NK-92 (cell line): ENCODE measurements around the gene WNT8B.
A peak's percentile ranks its signal among the peaks of the same experiment; 100 is the strongest.

Source experiments
- DNase-seq: peaks from one replicate; lab custom pipeline; 2025; ENCODE audit not compliant: unreplicated experiment; lab: John Stamatoyannopoulos, UW

WNT8B gene, protein sequence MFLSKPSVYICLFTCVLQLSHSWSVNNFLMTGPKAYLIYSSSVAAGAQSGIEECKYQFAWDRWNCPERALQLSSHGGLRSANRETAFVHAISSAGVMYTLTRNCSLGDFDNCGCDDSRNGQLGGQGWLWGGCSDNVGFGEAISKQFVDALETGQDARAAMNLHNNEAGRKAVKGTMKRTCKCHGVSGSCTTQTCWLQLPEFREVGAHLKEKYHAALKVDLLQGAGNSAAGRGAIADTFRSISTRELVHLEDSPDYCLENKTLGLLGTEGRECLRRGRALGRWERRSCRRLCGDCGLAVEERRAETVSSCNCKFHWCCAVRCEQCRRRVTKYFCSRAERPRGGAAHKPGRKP

DNA sequence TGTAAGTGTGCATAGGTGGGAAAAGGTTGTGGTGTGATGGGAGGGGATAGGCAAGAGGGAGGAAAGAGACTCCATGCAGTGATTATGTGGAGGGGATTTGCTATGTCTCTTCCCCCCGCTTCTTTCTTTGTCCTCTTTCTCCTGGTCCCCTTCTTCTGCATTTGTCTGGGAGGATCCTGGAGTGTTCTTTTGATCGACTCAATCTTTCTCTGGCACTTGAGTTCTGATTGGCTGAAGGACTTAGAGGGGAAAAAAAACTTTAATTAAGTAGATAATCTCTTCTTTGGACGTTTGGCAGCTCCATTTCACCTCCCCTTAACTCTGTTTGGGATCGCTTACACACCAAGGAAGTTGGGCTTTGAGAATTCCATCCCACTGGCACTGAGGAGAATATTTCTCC lies at the start of gene WNT8B:
TSS of gene WNT8B (plus strand) at position 301 of the 400 bp plus-strand sequence. CDS start 160 bp downstream, outside the sequence.
- no peak for DNase-seq

DNA sequence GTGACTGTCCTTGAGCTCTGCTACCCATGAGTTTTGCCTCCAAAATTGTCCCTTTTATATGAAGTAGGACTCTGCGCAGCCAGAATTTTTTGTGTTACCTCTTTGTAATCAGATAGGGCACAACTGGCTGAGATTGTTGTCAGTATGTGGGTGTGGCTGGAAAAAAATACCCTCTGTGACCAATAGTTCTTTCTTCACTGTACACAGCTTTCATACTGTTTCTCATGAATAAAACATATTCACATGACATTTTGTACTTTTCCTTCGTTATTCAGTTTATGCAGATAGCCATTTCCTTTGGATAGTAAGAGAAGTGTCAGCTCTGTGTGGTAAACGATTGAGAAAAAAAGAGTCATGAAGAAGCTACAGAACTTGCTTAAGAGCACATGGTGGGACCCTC lies 49.6 kb upstream of the WNT8B start:
- no peak for DNase-seq

GRCh38 chr10:100419911-100420449 lies 42.8 kb upstream of the WNT8B start:
- DNase-seq = no peak

- DNase-seq = no peak
Observed at GRCh38 chr10:100427374-100427773, 35.4 kb upstream of the WNT8B start.

GRCh38 chr10:100433253-100434240 lies 29.3 kb upstream of the WNT8B start:
- DNase-seq = peak; percentile 52

DNA sequence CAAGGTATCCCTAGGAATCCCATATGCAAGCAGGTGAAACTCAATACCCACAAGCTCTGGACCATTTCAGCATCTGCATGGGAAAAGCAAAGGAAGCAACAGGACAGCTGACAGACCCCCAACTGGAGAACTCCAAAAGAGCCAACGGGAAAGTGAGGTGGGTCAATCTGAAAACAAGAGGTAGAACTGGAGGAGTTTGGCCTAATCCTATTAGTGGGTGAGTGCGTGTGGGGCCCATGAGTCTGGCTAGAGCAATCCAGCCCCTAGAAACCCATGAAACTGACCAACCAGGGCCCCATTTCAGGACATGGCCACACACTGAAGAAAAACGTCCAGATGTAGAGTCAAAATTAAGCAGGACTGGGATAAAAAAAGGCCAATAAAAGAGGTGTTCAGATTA lies 26.6 kb upstream of the WNT8B start:
- DNase-seq = no peak

- DNase-seq = no peak
Observed at GRCh38 chr10:100438674-100439315, 24.0 kb upstream of the WNT8B start.

- DNase-seq = no peak
Observed at GRCh38 chr10:100442548-100442947, 20.3 kb upstream of the WNT8B start.

DNA sequence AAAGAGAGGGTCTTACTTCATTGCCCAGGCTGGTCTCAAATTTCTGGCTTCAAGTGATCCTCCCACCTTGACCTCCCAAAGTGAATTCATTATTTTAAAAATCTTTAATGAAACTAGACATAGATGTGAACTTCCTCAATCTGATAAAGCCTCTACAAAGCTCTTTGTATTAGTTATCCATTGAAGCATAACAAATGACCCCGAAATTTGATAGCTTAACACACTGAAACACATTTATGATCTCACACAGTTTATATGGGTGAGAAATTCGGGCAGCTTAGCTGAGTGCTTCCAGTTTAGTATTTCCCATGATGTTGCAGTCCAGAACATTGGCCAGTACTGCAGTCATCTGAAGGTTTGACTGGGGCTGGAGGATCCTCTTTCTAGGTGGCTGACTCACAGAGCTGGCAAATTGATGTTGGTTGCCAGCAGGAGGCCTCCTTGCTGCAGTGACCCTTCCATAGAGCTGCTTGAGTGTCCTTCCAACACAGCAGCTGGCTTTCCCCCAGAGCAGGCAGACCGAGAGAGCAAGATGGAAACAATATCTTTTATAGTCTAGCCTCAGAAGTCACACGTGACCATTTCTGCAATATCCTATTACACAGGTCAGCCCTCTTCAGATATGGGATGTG lies 16.6 kb upstream of the WNT8B start:
- no peak for DNase-seq

DNA sequence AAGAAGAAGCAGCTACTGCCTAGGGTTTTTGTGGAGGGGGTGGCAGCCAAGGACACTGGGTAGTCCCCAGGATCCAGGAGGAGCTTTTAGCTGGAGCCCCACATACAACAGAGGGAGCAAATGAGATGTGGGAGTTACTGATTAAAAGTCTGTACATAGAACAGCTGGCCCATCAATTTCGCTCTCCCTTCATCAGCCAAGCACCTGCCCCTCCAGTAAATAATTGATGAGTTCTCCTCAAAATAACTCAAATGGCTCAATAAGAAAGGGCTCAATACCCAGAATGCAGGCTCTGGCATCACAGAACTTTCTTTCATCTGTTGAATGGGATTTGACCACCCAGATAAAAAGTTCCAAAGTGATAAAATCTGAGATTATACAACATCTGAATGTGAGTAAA lies 15.1 kb upstream of the WNT8B start:
- DNase-seq = no peak

DNA sequence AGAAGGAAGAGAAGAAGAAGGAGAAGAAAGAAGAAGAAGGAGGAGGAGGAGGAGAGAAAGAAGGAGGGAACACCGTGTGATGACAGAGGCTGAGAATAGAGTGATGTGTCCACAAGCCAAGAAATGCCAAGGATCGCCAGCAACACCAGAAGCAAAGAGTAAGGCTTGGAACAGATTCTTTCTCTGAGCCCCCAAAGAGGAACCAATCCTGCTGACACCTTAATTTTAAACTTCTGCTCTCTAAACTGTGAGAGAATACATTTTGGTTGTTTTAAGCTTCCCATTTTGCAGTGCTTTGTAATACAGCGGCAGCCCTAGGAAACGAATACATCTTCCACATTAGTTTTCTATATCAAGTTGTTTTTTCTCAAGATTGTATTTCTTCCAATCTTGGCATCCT lies 13.9 kb upstream of the WNT8B start:
- DNase-seq = no peak

DNA sequence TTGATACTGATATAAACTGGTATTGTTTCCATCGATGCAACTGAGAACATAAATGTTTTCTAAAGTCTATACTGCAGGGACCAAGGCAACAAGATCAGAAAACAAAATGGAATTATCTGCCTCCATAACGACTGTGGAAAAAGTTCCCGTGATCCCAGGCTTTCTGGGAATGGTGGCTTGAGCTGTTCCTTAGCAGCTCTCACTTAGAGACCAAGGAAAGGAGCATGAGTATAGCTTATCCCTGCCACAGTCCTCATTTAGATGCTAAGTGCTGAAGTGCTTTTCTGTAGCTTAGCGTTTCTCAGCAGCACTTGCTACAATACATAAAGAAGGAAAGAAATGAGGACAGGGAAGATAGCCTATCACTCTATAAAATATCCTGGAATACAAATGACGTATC lies 5.5 kb downstream of the WNT8B start:
- no peak for DNase-seq

DNA sequence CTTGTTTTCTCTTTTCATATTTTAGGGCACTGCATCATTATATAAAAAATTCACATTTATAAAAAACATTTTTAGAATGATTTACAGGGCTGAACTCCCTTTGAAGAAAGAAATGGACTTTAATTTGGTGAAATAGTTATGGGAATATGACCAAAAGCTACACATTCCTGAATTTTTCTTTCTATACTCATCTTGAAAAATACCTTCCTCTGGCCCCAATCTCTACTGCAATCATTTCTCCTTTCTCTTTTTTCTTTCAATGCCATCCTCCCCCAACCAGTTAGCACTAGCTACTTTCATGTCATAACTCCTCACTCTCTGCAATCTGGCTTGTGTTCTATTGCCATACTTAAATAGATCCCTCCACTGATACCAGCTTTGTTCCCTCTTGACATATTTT lies 6.2 kb downstream of the WNT8B start:
- DNase-seq = no peak

DNA sequence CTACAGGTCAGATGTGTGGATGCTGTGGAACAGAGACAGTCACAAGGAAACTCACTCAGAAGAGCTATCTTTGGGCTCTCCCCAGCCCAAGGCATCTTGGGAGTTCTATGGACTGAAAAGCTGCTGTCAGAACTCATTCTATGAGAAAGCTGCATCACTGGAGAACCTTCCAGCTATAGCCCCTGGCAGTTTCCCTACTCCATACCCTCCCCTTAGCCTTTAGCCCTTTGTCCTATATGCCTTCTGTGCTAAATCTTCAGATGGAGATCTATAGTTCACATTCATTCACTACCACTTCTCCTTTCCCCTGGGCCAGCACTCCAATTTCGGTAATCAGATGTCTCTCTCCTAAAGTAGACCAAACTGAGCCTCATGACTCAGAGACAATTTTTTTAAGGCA lies 6.9 kb downstream of the WNT8B start:
- no peak for DNase-seq

- DNase-seq = no peak
Observed at GRCh38 chr10:100470367-100470766, 7.6 kb downstream of the WNT8B start.

- DNase-seq = no peak
Observed at GRCh38 chr10:100477970-100478369, 15.2 kb downstream of the WNT8B start.

DNA sequence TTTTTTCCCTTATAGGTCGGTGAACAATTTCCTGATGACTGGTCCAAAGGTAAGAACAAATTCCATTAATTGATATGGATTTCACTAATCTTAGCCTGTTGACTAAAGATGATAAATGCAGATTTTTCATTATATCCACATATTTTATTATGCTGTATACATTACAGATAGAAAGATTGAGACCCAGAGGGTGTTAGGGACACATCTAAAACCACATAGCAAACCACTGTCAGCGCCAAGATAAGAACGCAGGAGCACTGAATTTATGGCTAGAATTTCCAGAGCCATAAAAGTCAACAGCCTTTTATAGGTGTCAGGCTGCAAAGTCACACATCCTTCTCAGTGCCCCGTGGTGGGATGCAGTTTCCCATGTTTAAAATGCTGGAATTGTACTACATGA lies 16.2 kb downstream of the WNT8B start:
- no peak for DNase-seq

- DNase-seq = no peak
Observed at GRCh38 chr10:100480002-100480401, 17.2 kb downstream of the WNT8B start.

- peak; percentile 7 for DNase-seq
Observed at GRCh38 chr10:100481462-100482081, 18.8 kb downstream of the WNT8B start.

DNA sequence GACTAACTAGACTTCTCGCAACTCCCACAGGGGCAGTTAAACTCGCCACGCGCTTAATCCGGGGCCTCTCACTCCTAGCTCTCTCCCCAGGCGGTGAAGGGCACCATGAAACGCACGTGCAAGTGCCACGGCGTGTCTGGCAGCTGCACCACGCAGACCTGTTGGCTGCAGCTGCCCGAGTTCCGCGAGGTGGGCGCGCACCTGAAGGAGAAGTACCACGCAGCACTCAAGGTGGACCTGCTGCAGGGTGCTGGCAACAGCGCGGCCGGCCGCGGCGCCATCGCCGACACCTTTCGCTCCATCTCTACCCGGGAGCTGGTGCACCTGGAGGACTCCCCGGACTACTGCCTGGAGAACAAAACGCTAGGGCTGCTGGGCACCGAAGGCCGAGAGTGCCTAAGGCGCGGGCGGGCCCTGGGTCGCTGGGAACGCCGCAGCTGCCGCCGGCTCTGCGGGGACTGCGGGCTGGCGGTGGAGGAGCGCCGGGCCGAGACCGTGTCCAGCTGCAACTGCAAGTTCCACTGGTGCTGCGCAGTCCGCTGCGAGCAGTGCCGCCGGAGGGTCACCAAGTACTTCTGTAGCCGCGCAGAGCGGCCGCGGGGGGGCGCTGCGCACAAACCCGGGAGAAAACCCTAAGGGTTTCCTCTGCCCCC lies 19.5 kb downstream of the WNT8B start:
- DNase-seq = no peak
